ENCODE data around the gene MACO1. TPM values are rescaled to one million over a fixed set of nuclear protein-coding genes. Genes with fewer than 3 reads are reported as not detected.

MACO1 gene
- total RNA-seq, 1 experiment from 2014 or later = 9.6 TPM

DNA sequence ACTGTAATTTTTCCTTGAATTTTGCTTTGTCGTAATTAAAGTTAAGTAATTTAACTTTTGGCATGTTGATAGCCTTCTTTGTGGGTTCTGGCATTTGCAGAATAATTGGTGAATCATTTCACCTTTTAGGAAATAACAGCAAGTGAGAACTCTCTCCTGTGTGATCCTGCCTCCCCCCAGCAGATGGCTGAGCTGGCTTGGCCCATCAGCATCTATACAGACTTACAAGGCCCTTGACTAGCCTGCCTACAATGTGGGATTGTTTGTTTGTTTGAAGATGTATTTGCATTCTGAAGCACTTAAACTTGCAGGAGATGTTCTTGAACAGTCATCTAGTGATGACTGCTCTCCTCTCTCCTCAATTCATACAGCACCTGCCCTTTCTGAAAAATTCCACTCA, 55.9 kb downstream of the MACO1 start:
- CTCF ChIA-PET = interaction anchor here (0.8 to 0.9 kb wide), 2 partner anchors 17 to 93 kb away, joined by 3 read pairs; no protein-coding TSS in a partner anchor

DNA sequence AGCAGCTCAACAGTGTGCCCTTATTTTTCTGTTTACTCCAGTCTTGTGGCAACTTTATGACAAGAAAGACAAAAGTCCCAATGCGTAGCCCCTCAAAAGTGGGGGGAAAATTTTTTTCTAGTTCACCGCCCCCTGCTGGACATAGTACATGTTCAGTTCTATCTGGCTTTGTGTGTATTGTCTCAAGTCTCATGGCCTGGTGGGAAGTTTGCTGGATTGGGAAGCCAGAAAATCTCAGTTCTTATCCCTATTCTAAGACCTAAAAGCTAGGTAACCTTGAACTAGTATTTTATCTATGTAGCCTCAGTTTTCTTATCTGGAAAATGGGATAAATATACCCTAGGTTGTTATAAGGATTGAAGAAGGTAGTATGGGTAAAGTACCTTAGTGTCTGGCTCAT, 56.9 kb downstream of the MACO1 start:
- Histone ChIP-seq H3K4me1 (replicated peaks; ENCODE audit: insufficient read depth) (no peaks in the 10 kb centered on the region), H3K79me2 (ENCODE audit: low read depth) (no peaks in the 10 kb centered on the region), H3K9me3 (ENCODE audit: insufficient read depth, low read depth) (no peaks in the 10 kb centered on the region), H3K9me2 (ENCODE audit: insufficient read depth) (no peaks in the 10 kb centered on the region), H3K27ac (no peak overlapping the region), H3K36me3 (ENCODE audit: low read depth) (no peaks in the 10 kb centered on the region; the same call in none of the 2 replicates), H3K27me3 (ENCODE audit: insufficient read depth, low read depth) (no peaks in the 10 kb centered on the region), H3K4me3 (no peak overlapping the region), H2AFZ (no peak overlapping the region), H3K4me2 (no peak overlapping the region), H3F3A (ENCODE audit: insufficient read depth, low read depth) (0 out of 2 replicates have a peak, but pooled peaks cover 3% of the 10 kb centered on the region), H4K20me1 (ENCODE audit: insufficient read depth) (no peaks in the 10 kb centered on the region)
- no TSS peak for BruUV-seq (replicated peaks)
- ChIA-PET POLR2A (ENCODE audit: unreplicated experiment) (interaction anchor here (0.7 kb wide), 1 partner anchor 278 kb away, joined by 5 read pairs; no protein-coding TSS in a partner anchor), CTCF (interaction anchor here (0.8 kb wide), 1 partner anchor 16 kb away, joined by 3 read pairs; no protein-coding TSS in a partner anchor)
- DNase-seq = no peak
- intact Hi-C loops (cut with micrococcal nuclease; ENCODE audit: unreplicated experiment) = no loop called here
- no peak for TF ChIP-seq EZH2 (IDR thresholded peaks at IDR 0.05; ENCODE audit: low read depth)
- TF ChIP-seq, protein P1, sequence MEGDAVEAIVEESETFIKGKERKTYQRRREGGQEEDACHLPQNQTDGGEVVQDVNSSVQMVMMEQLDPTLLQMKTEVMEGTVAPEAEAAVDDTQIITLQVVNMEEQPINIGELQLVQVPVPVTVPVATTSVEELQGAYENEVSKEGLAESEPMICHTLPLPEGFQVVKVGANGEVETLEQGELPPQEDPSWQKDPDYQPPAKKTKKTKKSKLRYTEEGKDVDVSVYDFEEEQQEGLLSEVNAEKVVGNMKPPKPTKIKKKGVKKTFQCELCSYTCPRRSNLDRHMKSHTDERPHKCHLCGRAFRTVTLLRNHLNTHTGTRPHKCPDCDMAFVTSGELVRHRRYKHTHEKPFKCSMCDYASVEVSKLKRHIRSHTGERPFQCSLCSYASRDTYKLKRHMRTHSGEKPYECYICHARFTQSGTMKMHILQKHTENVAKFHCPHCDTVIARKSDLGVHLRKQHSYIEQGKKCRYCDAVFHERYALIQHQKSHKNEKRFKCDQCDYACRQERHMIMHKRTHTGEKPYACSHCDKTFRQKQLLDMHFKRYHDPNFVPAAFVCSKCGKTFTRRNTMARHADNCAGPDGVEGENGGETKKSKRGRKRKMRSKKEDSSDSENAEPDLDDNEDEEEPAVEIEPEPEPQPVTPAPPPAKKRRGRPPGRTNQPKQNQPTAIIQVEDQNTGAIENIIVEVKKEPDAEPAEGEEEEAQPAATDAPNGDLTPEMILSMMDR (conservative IDR thresholded peaks at IDR 0.05) = peak; percentile 56

More for the DNA sequence above, 55.9 kb downstream of the MACO1 start:
- TF ChIP-seq, protein P1 (conservative IDR thresholded peaks at IDR 0.05) = no peak
- no peak for TF ChIP-seq EZH2 (IDR thresholded peaks at IDR 0.05; ENCODE audit: low read depth)
- H3K27ac ChIP-seq = no peak overlapping the region
- no peak overlapping the region for H3K4me2 ChIP-seq
- no peaks in the 10 kb centered on the region; the same call in none of the 2 replicates for H3K36me3 ChIP-seq (ENCODE audit: low read depth)
- no peaks in the 10 kb centered on the region for H3K9me2 ChIP-seq (ENCODE audit: insufficient read depth)
- H3K9me3 ChIP-seq (ENCODE audit: insufficient read depth, low read depth) = no peaks in the 10 kb centered on the region
- intact Hi-C loops (cut with micrococcal nuclease; ENCODE audit: unreplicated experiment) = no loop called here
- no peaks in the 10 kb centered on the region for H3K79me2 ChIP-seq (ENCODE audit: low read depth)
- no peaks in the 10 kb centered on the region for H4K20me1 ChIP-seq (ENCODE audit: insufficient read depth)
- POLR2A ChIA-PET (ENCODE audit: unreplicated experiment) = no interaction called here
- no peaks in the 10 kb centered on the region for H3K27me3 ChIP-seq (ENCODE audit: insufficient read depth, low read depth)
- no peak for DNase-seq
- H3K4me3 ChIP-seq = no peak overlapping the region
- H2AFZ ChIP-seq = no peak overlapping the region
- 0 out of 2 replicates have a peak, but pooled peaks cover 3% of the 10 kb centered on the region for H3F3A ChIP-seq (ENCODE audit: insufficient read depth, low read depth)
- no peaks in the 10 kb centered on the region for H3K4me1 ChIP-seq (replicated peaks; ENCODE audit: insufficient read depth)
- BruUV-seq (replicated peaks) = no TSS peak

- H3K4me1 ChIP-seq (replicated peaks; ENCODE audit: insufficient read depth) = no peaks in the 10 kb centered on the region
- no peak for DNase-seq
- no TSS peak for BruUV-seq (replicated peaks)
- no peaks in the 10 kb centered on the region; the same call in none of the 2 replicates for H3K36me3 ChIP-seq (ENCODE audit: low read depth)
- no peaks in the 10 kb centered on the region for H3K27me3 ChIP-seq (ENCODE audit: insufficient read depth, low read depth)
- H3K9me2 ChIP-seq (ENCODE audit: insufficient read depth) = no peaks in the 10 kb centered on the region
- ChIA-PET CTCF (no interaction called here), POLR2A (ENCODE audit: unreplicated experiment) (interaction anchor here (0.6 kb wide), 1 partner anchor 35 kb away, joined by 3 read pairs; no protein-coding TSS in a partner anchor)
- H3K4me2 ChIP-seq = no peak overlapping the region
- no peaks in the 10 kb centered on the region for H3K9me3 ChIP-seq (ENCODE audit: insufficient read depth, low read depth)
- H3K27ac ChIP-seq = no peak overlapping the region
- intact Hi-C loops (cut with micrococcal nuclease; ENCODE audit: unreplicated experiment) = no loop called here
- 0 out of 2 replicates have a peak, but pooled peaks cover 3% of the 10 kb centered on the region for H3F3A ChIP-seq (ENCODE audit: insufficient read depth, low read depth)
- H3K79me2 ChIP-seq (ENCODE audit: low read depth) = no peaks in the 10 kb centered on the region
- TF ChIP-seq, protein P1 (conservative IDR thresholded peaks at IDR 0.05) = no peak
- no peak for TF ChIP-seq EZH2 (IDR thresholded peaks at IDR 0.05; ENCODE audit: low read depth)
- no peaks in the 10 kb centered on the region for H4K20me1 ChIP-seq (ENCODE audit: insufficient read depth)
- no peak overlapping the region for H2AFZ ChIP-seq
- no peak overlapping the region for H3K4me3 ChIP-seq
These were observed 61.6 kb downstream of the MACO1 start for GRCh38 chr1:25492323-25492722.

All from PC-9 (cell line).